22Rv1 (cell line): ENCODE results near the gene SLCO2B1.
"Not testable (repeated sequence)": the region's sequence is repeated elsewhere in the genome, so short reads cannot be mapped to it uniquely, and the experiment has no call there.

ENCODE experiments used
- H3K27ac ChIP-seq: fragments of 450-650 bp; 2 replicates; pipeline ENCODE4 v1.5.1; 2017
- ZFX ChIP-seq: fragments of 450-650 bp; IDR thresholded peaks from 2 replicates; pipeline ENCODE4 v1.6.1; 2017; ENCODE audit warnings: antibody characterized with exemption, borderline replicate concordance
- TF ChIP-seq, protein P1 (sequence below): fragments of 450-650 bp; IDR thresholded peaks from 2 replicates; pipeline ENCODE4 v1.5.1; 2017; ENCODE audit warnings: mild to moderate bottlenecking

Gene SLCO2B1, protein sequence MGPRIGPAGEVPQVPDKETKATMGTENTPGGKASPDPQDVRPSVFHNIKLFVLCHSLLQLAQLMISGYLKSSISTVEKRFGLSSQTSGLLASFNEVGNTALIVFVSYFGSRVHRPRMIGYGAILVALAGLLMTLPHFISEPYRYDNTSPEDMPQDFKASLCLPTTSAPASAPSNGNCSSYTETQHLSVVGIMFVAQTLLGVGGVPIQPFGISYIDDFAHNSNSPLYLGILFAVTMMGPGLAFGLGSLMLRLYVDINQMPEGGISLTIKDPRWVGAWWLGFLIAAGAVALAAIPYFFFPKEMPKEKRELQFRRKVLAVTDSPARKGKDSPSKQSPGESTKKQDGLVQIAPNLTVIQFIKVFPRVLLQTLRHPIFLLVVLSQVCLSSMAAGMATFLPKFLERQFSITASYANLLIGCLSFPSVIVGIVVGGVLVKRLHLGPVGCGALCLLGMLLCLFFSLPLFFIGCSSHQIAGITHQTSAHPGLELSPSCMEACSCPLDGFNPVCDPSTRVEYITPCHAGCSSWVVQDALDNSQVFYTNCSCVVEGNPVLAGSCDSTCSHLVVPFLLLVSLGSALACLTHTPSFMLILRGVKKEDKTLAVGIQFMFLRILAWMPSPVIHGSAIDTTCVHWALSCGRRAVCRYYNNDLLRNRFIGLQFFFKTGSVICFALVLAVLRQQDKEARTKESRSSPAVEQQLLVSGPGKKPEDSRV

DNA sequence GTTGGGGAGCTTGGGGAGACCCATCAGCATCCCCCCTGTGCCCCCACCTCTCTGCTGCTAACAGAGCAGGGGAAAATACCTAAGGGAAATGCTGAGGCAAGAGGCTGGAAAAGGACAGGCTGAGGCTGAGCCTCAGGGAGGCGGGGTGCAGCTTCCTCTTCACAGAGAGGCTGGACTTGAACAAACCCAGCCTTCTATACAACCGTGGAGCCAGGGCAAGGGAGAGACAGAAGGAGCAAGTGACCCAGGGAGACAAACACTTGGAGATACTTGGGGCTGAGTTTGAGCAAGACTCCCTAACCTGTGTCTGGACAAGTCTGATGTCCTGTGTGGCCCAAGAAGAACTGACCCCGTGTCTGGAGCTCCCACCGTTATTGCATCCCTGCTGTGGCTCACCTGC is at the start of gene SLCO2B1:
TSS of gene SLCO2B1 (plus strand) at position 229 of the 400 bp plus-strand sequence. CDS start 275 bp downstream, outside the sequence.
- TF ChIP-seq, protein P1, sequence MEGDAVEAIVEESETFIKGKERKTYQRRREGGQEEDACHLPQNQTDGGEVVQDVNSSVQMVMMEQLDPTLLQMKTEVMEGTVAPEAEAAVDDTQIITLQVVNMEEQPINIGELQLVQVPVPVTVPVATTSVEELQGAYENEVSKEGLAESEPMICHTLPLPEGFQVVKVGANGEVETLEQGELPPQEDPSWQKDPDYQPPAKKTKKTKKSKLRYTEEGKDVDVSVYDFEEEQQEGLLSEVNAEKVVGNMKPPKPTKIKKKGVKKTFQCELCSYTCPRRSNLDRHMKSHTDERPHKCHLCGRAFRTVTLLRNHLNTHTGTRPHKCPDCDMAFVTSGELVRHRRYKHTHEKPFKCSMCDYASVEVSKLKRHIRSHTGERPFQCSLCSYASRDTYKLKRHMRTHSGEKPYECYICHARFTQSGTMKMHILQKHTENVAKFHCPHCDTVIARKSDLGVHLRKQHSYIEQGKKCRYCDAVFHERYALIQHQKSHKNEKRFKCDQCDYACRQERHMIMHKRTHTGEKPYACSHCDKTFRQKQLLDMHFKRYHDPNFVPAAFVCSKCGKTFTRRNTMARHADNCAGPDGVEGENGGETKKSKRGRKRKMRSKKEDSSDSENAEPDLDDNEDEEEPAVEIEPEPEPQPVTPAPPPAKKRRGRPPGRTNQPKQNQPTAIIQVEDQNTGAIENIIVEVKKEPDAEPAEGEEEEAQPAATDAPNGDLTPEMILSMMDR, result no peak
- TF ChIP-seq ZFX, result no peak
- H3K27ac ChIP-seq, result no peak within 1 kb of the TSS

GRCh38 chr11:75101424-75102128 is 49.3 kb upstream of the SLCO2B1 start:
- no peak overlapping the region for H3K27ac ChIP-seq
- TF ChIP-seq ZFX, result no peak
- TF ChIP-seq, protein P1, result no peak

- no peak for TF ChIP-seq ZFX
- TF ChIP-seq, protein P1, result no peak
- no peak overlapping the region for H3K27ac ChIP-seq
Measured at GRCh38 chr11:75103380-75104026, 47.4 kb upstream of the SLCO2B1 start.

GRCh38 chr11:75105462-75105925 is 45.4 kb upstream of the SLCO2B1 start:
- no peak for TF ChIP-seq ZFX
- TF ChIP-seq, protein P1, result no peak
- H3K27ac ChIP-seq, result no peak overlapping the region

- not testable (repeated sequence) for H3K27ac ChIP-seq
Measured at GRCh38 chr11:75105967-75106681, 44.8 kb upstream of the SLCO2B1 start.

DNA sequence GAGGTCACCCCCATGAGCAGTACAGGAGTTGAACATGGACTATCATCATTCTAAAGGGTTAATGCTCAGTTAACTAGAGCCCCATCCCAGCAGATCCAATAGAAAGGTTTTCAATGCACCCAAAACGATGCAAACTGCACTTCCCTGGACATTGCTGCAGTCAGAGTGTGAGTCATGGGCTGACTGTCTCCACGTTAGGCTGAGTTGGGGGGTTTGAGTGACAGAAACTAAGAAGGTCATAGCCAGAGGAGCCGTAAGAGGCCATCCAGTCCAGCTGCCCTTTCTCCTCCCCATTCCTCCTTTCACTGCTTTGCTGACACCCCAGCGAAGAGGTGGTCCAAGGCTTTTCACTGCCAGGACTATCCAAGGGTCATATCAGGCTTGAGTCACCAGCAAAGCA is 43.7 kb upstream of the SLCO2B1 start:
- TF ChIP-seq, protein P1, result no peak
- no peak for TF ChIP-seq ZFX
- no peak overlapping the region for H3K27ac ChIP-seq
